Spleen (tissue), 7 donors: ENCODE measurements around the gene NLRP10.

Source experiments
- POLR2A ChIP-seq, 3 donors: fragments of 450-650 bp; IDR thresholded peaks; one replicate each; pipeline ENCODE4 v1.5.1; 2017; ENCODE audit warnings: antibody characterized with exemption in 3 of 3, mild to moderate bottlenecking in 1 of 3
- TF ChIP-seq, protein P1 (sequence below), 11 experiments: fragments of 200-600 bp in 7 of 11; fragments of 450-650 bp in 4 of 11; sonication (generic) in 4 of 11; IDR thresholded peaks in 8 of 11; conservative IDR thresholded peaks in 3 of 11; 1 replicate in 7 of 11; 2 replicates in 4 of 11; pipeline versions ENCODE4 v1.4.0 to v1.8.0; 2016 to 2021; ENCODE audit warnings: antibody characterized with exemption in 11 of 11, inconsistent platforms in 4 of 11, mild to moderate bottlenecking in 1 of 11
- donor health status: DM: no; HTN: no; CAD: no; lungs with moderate emphysema.
- donor health status: DM: no; HTN: no; CAD: no.
- donor health status: DM: no; HTN: no; CAD: no.

GRCh38 chr11:7994581-7995278 is 29.5 kb upstream of the NLRP10 start:
- TF ChIP-seq, protein P1, sequence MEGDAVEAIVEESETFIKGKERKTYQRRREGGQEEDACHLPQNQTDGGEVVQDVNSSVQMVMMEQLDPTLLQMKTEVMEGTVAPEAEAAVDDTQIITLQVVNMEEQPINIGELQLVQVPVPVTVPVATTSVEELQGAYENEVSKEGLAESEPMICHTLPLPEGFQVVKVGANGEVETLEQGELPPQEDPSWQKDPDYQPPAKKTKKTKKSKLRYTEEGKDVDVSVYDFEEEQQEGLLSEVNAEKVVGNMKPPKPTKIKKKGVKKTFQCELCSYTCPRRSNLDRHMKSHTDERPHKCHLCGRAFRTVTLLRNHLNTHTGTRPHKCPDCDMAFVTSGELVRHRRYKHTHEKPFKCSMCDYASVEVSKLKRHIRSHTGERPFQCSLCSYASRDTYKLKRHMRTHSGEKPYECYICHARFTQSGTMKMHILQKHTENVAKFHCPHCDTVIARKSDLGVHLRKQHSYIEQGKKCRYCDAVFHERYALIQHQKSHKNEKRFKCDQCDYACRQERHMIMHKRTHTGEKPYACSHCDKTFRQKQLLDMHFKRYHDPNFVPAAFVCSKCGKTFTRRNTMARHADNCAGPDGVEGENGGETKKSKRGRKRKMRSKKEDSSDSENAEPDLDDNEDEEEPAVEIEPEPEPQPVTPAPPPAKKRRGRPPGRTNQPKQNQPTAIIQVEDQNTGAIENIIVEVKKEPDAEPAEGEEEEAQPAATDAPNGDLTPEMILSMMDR (IDR thresholded peaks at IDR 0.05 in 8 of 11, conservative IDR thresholded peaks at IDR 0.05 in 3 of 11) = no peak
- no peak for TF ChIP-seq POLR2A (IDR thresholded peaks at IDR 0.05)
